ENCODE data around the gene KIAA0232.

- TF ChIP-seq CTCF (IDR thresholded peaks at IDR 0.05) (no peak), POLR2A (IDR thresholded peaks at IDR 0.05) (no peak)
These were observed 44.4 kb downstream of the KIAA0232 start for GRCh38 chr4:6826781-6827508.
